Parathyroid adenoma (tissue), 2 donors: ENCODE results near the gene RALGDS.

Source experiments
- H2AFZ ChIP-seq: fragments of 300-600 bp; sonication (generic); one replicate; pipeline ENCODE4 v1.7.0; 2017; ENCODE audit warnings: antibody characterized with exemption, mild to moderate bottlenecking
- H3K27ac ChIP-seq: fragments of 300-600 bp; sonication (generic); one replicate; pipeline ENCODE4 v1.7.0; 2017
- H3K27me3 ChIP-seq: fragments of 300-600 bp; sonication (generic); one replicate; pipeline ENCODE4 v1.7.0; 2017; ENCODE audit warnings: low read length; ENCODE audit not compliant: control insufficient read depth, insufficient read depth
- H3K36me3 ChIP-seq: fragments of 300-600 bp; sonication (generic); one replicate; pipeline ENCODE4 v1.7.0; 2017; ENCODE audit warnings: low read length; ENCODE audit not compliant: control insufficient read depth, insufficient read depth
- H3K4me1 ChIP-seq: fragments of 300-600 bp; sonication (generic); one replicate; pipeline ENCODE4 v1.7.0; 2017; ENCODE audit warnings: control low read depth
- H3K4me2 ChIP-seq: fragments of 300-600 bp; sonication (generic); one replicate; pipeline ENCODE4 v1.7.0; 2017; ENCODE audit warnings: low read length
- H3K4me3 ChIP-seq: fragments of 300-600 bp; sonication (generic); one replicate; pipeline ENCODE4 v1.7.0; 2017; ENCODE audit warnings: low read depth, low read length
- H3K79me2 ChIP-seq: fragments of 300-600 bp; sonication (generic); one replicate; pipeline ENCODE4 v1.7.0; 2017; ENCODE audit warnings: control low read depth
- H3K9ac ChIP-seq: fragments of 300-600 bp; sonication (generic); one replicate; pipeline ENCODE4 v1.7.0; 2017; ENCODE audit warnings: mild to moderate bottlenecking
- H3K9me3 ChIP-seq: fragments of 300-600 bp; sonication (generic); one replicate; pipeline ENCODE4 v1.7.0; 2017; ENCODE audit warnings: low read length; ENCODE audit not compliant: control insufficient read depth
- TF ChIP-seq, protein P1 (sequence below): fragments of 300-600 bp; sonication (generic); IDR thresholded peaks from one replicate; pipeline ENCODE4 v1.7.0; 2017; ENCODE audit warnings: antibody characterized with exemption, mild to moderate bottlenecking
- donor health status: primary hyperparathyroidism.

The RALGDS gene

DNA sequence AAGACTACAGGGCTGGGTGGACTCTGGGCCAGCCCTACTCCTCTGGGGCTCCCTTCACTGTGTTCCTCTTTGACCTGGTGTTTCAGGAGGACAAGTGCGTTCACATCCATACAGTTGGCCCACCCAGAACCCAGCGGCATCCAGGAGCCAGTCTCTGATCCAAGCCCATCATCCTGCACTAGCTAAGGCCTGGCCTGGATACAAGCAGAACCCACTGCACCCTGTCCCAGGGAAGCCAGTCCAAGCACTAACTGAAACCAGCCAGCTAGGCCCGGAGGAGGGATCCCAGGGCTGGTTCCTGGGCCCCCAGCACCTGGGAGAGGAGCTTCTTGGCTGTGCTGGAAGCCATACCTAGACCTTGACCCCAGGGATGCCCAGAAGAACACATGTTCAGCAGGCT lies 46.7 kb upstream of the RALGDS start:
- no peaks in the 10 kb centered on the region for H3K79me2 ChIP-seq
- H2AFZ ChIP-seq, result no peak overlapping the region
- H3K4me3 ChIP-seq, result no peak overlapping the region
- H3K9ac ChIP-seq, result no peak overlapping the region
- no peak overlapping the region for H3K27ac ChIP-seq
- TF ChIP-seq, protein P1, sequence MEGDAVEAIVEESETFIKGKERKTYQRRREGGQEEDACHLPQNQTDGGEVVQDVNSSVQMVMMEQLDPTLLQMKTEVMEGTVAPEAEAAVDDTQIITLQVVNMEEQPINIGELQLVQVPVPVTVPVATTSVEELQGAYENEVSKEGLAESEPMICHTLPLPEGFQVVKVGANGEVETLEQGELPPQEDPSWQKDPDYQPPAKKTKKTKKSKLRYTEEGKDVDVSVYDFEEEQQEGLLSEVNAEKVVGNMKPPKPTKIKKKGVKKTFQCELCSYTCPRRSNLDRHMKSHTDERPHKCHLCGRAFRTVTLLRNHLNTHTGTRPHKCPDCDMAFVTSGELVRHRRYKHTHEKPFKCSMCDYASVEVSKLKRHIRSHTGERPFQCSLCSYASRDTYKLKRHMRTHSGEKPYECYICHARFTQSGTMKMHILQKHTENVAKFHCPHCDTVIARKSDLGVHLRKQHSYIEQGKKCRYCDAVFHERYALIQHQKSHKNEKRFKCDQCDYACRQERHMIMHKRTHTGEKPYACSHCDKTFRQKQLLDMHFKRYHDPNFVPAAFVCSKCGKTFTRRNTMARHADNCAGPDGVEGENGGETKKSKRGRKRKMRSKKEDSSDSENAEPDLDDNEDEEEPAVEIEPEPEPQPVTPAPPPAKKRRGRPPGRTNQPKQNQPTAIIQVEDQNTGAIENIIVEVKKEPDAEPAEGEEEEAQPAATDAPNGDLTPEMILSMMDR, result no peak
- H3K9me3 ChIP-seq, result no peaks in the 10 kb centered on the region
- no peak overlapping the region for H3K4me2 ChIP-seq
- no peaks in the 10 kb centered on the region for H3K36me3 ChIP-seq
- H3K4me1 ChIP-seq, result no peaks in the 10 kb centered on the region
- no peaks in the 10 kb centered on the region for H3K27me3 ChIP-seq

DNA sequence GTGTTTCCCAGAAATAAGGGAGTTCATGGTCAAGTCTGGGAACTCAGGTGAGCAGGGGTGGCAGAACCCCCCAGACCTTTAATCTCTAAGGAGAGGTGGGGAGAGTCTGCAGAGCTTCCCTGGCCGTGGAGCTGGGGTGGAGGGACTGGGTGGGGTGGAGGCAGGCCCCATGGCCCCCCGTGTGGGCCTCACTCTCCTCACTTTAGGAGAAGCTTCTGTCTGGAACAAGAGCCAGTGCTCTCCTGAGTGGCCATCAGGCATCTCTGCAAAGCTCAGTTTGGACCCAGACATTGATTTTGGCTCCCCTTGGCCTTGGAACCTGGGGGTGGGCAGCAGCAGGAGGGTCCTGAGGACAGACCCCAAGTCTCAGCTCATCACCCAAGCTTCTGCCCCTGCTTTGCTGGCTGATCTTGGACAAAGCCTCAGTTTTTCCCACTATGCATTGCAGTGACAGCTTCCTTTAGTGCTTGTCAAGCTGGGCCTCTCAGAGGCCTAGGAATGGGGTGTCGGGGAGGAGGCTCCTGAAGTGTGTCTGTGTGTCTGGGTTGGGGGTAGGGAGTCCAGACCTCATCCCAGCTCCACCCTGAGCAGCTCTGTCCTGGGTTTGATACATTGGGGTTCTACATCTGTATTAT lies 46.2 kb upstream of the RALGDS start:
- Histone ChIP-seq H3K9me3 (no peaks in the 10 kb centered on the region), H3K27me3 (no peaks in the 10 kb centered on the region), H3K4me1 (no peaks in the 10 kb centered on the region), H3K27ac (no peak overlapping the region), H3K79me2 (no peaks in the 10 kb centered on the region), H3K4me3 (no peak overlapping the region), H3K9ac (no peak overlapping the region), H3K36me3 (no peaks in the 10 kb centered on the region), H2AFZ (no peak overlapping the region), H3K4me2 (no peak overlapping the region)
- TF ChIP-seq, protein P1, result no peak

DNA sequence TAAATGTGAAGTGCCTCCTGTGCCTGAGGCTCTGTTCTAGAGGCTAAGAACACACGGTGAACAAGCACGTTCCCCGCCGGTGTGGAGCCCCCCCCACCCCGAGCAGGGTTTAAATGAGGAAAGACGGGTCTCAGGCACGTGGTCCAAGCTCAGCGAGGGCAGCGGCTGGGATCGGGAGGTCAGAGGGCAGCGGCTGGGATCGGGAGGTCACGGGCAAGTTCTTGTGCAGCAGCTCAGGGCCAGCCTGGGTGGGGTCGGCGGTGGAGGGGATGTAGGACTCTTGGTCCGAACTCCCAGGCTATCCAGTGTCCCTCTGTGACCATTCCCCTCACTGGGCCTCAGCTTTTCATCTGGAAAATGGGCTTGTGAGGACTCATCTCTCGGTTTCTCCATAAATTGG lies 45.4 kb upstream of the RALGDS start:
- no peak overlapping the region for H2AFZ ChIP-seq
- H3K27ac ChIP-seq, result no peak overlapping the region
- H3K36me3 ChIP-seq, result no peaks in the 10 kb centered on the region
- no peaks in the 10 kb centered on the region for H3K79me2 ChIP-seq
- no peak overlapping the region for H3K4me3 ChIP-seq
- no peaks in the 10 kb centered on the region for H3K9me3 ChIP-seq
- TF ChIP-seq, protein P1, result no peak
- H3K27me3 ChIP-seq, result no peaks in the 10 kb centered on the region
- no peak overlapping the region for H3K9ac ChIP-seq
- no peak overlapping the region for H3K4me2 ChIP-seq
- H3K4me1 ChIP-seq, result no peaks in the 10 kb centered on the region

DNA sequence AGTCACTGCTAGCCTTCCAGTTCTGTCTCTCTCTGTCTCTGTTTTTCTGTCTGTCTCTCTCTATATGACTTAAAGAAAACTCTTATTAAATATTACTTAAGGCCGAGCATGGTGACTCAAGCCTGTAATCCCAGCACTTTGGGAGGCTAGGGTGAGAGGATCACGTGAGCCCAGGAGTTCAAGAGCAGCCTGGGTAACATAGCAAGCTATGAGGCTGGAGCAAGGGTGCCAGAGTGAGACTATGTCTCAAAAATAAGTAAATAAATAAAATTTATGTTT lies 44.4 kb upstream of the RALGDS start:
- TF ChIP-seq, protein P1, result no peak
- Histone ChIP-seq H3K27me3 (no peaks in the 10 kb centered on the region), H3K27ac (no peak overlapping the region)

DNA sequence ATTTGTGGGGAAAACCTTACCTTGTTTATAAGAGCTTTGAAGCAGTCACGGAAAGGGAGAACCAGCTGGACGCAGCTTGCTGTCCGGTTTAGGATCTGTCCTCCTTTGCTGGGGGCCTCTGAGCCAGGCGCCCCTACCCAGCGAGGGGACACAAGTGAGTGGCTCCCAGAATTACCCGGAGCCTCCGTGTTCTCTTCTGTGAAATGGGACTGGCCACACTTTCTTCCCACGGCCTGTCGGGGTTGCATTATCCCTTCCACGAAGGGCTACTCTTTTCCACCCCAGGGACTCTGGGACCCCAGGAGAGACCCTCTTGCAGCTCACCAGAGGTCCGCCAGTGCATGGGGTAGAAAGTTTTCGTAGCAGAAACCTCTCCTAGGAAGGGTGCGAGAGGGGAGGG lies 43.2 kb upstream of the RALGDS start:
- TF ChIP-seq, protein P1, result no peak
- no peaks in the 10 kb centered on the region for H3K36me3 ChIP-seq
- H3K4me3 ChIP-seq, result peak overlapping the region; percentile 58
- H3K9ac ChIP-seq, result no peak overlapping the region
- no peaks in the 10 kb centered on the region for H3K4me1 ChIP-seq
- no peaks in the 10 kb centered on the region for H3K9me3 ChIP-seq
- peak overlapping the region; percentile 66 for H3K4me2 ChIP-seq
- H3K27me3 ChIP-seq, result no peaks in the 10 kb centered on the region
- peak overlapping the region; percentile 78 for H2AFZ ChIP-seq
- no peaks in the 10 kb centered on the region for H3K79me2 ChIP-seq
- no peak overlapping the region for H3K27ac ChIP-seq

More for the DNA sequence above, 44.4 kb upstream of the RALGDS start:
- Histone ChIP-seq H3K79me2 (no peaks in the 10 kb centered on the region), H3K4me1 (no peaks in the 10 kb centered on the region), H3K4me2 (no peak overlapping the region), H3K9ac (no peak overlapping the region), H3K9me3 (no peaks in the 10 kb centered on the region), H3K4me3 (no peak overlapping the region), H2AFZ (no peak overlapping the region), H3K36me3 (no peaks in the 10 kb centered on the region)
